GM18499 (cell line): ENCODE results near the gene COX8C.

Experiments used
- ATAC-seq: cut with Tn5 transposase; IDR thresholded peaks from one replicate; pipeline ENCODE4 v1.9.1; 2021; ENCODE audit warnings: moderate number of reproducible peaks; ENCODE audit not compliant: insufficient read depth, unreplicated experiment

The COX8C gene

GRCh38 chr14:93346926-93347721 lies at the start of gene COX8C:
Gene COX8C, plus strand, starts transcription at chr14:93347182. Its CDS starts 87 bp downstream, at chr14:93347269.
- ATAC-seq = no peak

- ATAC-seq = no peak
These were observed 47.6 kb upstream of the COX8C start for GRCh38 chr14:93299416-93299815.

- no peak for ATAC-seq
These were observed 47.1 kb upstream of the COX8C start for GRCh38 chr14:93299866-93300265.

- no peak for ATAC-seq
These were observed 45.0 kb upstream of the COX8C start for GRCh38 chr14:93301821-93302447.

- no peak for ATAC-seq
These were observed 44.0 kb upstream of the COX8C start for GRCh38 chr14:93302688-93303581.

- no peak for ATAC-seq
These were observed 43.3 kb upstream of the COX8C start for GRCh38 chr14:93303659-93304058.

- ATAC-seq = no peak
These were observed 42.2 kb upstream of the COX8C start for GRCh38 chr14:93304771-93305170.

- no peak for ATAC-seq
These were observed 41.1 kb upstream of the COX8C start for GRCh38 chr14:93305725-93306418.

- ATAC-seq = no peak
These were observed 40.2 kb upstream of the COX8C start for GRCh38 chr14:93306812-93307211.

GRCh38 chr14:93308686-93309345 lies 38.2 kb upstream of the COX8C start:
- ATAC-seq = no peak

GRCh38 chr14:93309427-93309966 lies 37.5 kb upstream of the COX8C start:
- no peak for ATAC-seq

- no peak for ATAC-seq
These were observed 35.9 kb upstream of the COX8C start for GRCh38 chr14:93311082-93311481.

GRCh38 chr14:93315575-93315974 lies 31.4 kb upstream of the COX8C start:
- ATAC-seq = no peak

- no peak for ATAC-seq
These were observed 30.3 kb upstream of the COX8C start for GRCh38 chr14:93316716-93317115.

GRCh38 chr14:93317210-93317874 lies 29.6 kb upstream of the COX8C start:
- ATAC-seq = no peak

- no peak for ATAC-seq
These were observed 28.8 kb upstream of the COX8C start for GRCh38 chr14:93317875-93318807.

- no peak for ATAC-seq
These were observed 28.1 kb upstream of the COX8C start for GRCh38 chr14:93318927-93319326.

GRCh38 chr14:93319494-93319893 lies 27.5 kb upstream of the COX8C start:
- no peak for ATAC-seq
